ENCODE data around the gene UBAC2. TPM values are rescaled to one million over a fixed set of nuclear protein-coding genes. Genes with fewer than 3 reads are reported as not detected.

Gene UBAC2
- total and polyA plus RNA-seq, 2 of the 8 experiments (the other 6 are each of a cell fraction or from before 2014, with no cell fraction given): 75.9 to 76.9 TPM

GRCh38 chr13:99407906-99408702, 207.4 kb downstream of the UBAC2 start (continued):
- TF ChIP-seq RXRA (IDR thresholded peaks at IDR 0.05; ENCODE audit: insufficient read depth, low read depth, low read length) (no peak), SP4 (IDR thresholded peaks at IDR 0.05; ENCODE audit: low read length) (no peak)
